H9 (cell line): Measurements from ENCODE around the gene SETD7. TPM values are rescaled to one million over a fixed set of nuclear protein-coding genes. Genes with fewer than 3 reads are reported as not detected.

ENCODE experiments used
- DNase-seq: peaks from one replicate; pipeline ENCODE4 v3.0.0-alpha.2; 2017
- H2AFZ ChIP-seq: one replicate; pipeline ENCODE4 v1.6.1; 2013; ENCODE audit warnings: mild to moderate bottlenecking, low read length, control low read depth, moderate library complexity
- H2AK5ac ChIP-seq: 2 replicates; pipeline ENCODE4 v1.6.1; 2013; ENCODE audit warnings: low read length, control low read depth, mixed read lengths; ENCODE audit not compliant: insufficient read length
- H2BK120ac ChIP-seq: one replicate; pipeline ENCODE4 v1.6.1; 2013; ENCODE audit warnings: low read depth, mild to moderate bottlenecking, low read length, control low read depth, inconsistent platforms; ENCODE audit not compliant: poor library complexity, severe bottlenecking
- H2BK12ac ChIP-seq: 2 replicates; pipeline ENCODE4 v1.6.1; 2013; ENCODE audit warnings: low read length, control low read depth, mixed read lengths, low read depth; ENCODE audit not compliant: insufficient read length
- H2BK15ac ChIP-seq: 2 replicates; pipeline ENCODE4 v1.6.1; 2013; ENCODE audit warnings: low read depth, low read length, control low read depth
- H2BK20ac ChIP-seq: one replicate; pipeline ENCODE4 v1.6.1; 2013; ENCODE audit warnings: low read depth, mild to moderate bottlenecking, low read length, control low read depth, inconsistent platforms; ENCODE audit not compliant: poor library complexity, severe bottlenecking
- H2BK5ac ChIP-seq: 2 replicates; pipeline ENCODE4 v1.6.1; 2013; ENCODE audit warnings: low read length, control low read depth, mixed read lengths; ENCODE audit not compliant: insufficient read length
- H3K14ac ChIP-seq: 2 replicates; pipeline ENCODE4 v1.6.1; 2013; ENCODE audit warnings: low read length, control low read depth; ENCODE audit not compliant: insufficient read depth
- H3K18ac ChIP-seq: 2 replicates; pipeline ENCODE4 v1.6.1; 2013; ENCODE audit warnings: low read depth, mild to moderate bottlenecking, mixed read lengths, low read length, control low read depth; ENCODE audit not compliant: insufficient read length
- H3K23ac ChIP-seq: 2 replicates; pipeline ENCODE4 v1.6.1; 2013; ENCODE audit warnings: low read length, control low read depth, mixed read lengths, low read depth; ENCODE audit not compliant: insufficient read length
- H3K23me2 ChIP-seq: 2 replicates; pipeline ENCODE4 v1.6.1; 2013; ENCODE audit warnings: low read depth, mild to moderate bottlenecking, mixed read lengths, low read length, control low read depth; ENCODE audit not compliant: insufficient read length, poor library complexity, severe bottlenecking
- H3K27ac ChIP-seq: 2 replicates; pipeline ENCODE4 v1.5.1; 2013; ENCODE audit warnings: low read length, control low read depth, mixed read lengths, low read depth; ENCODE audit not compliant: insufficient read length
- H3K27me3 ChIP-seq: 2 replicates; pipeline ENCODE4 v1.6.1; 2013; ENCODE audit warnings: low read length, control low read depth, inconsistent platforms; ENCODE audit not compliant: insufficient read depth
- H3K4ac ChIP-seq: 2 replicates; pipeline ENCODE4 v1.6.1; 2013; ENCODE audit warnings: low read depth, mild to moderate bottlenecking, control low read depth, inconsistent platforms, low read length, moderate library complexity
- H3K4me1 ChIP-seq: 2 replicates; pipeline ENCODE4 v1.6.1; 2013; ENCODE audit warnings: low read length, control low read depth, inconsistent platforms; ENCODE audit not compliant: insufficient read depth
- H3K4me2 ChIP-seq: 2 replicates; pipeline ENCODE4 v1.6.1; 2013; ENCODE audit warnings: low read length, control low read depth, mixed read lengths; ENCODE audit not compliant: insufficient read length, insufficient read depth
- H3K56ac ChIP-seq: 2 replicates; pipeline ENCODE4 v1.6.1; 2013; ENCODE audit warnings: low read depth, mild to moderate bottlenecking, mixed read lengths, low read length, control low read depth; ENCODE audit not compliant: insufficient read length
- H3K79me1 ChIP-seq: 2 replicates; pipeline ENCODE4 v1.6.1; 2013; ENCODE audit warnings: low read depth, mild to moderate bottlenecking, moderate library complexity, low read length, control low read depth, inconsistent platforms; ENCODE audit not compliant: insufficient read depth, poor library complexity, severe bottlenecking
- H3K79me2 ChIP-seq: 2 replicates; pipeline ENCODE4 v1.6.1; 2013; ENCODE audit warnings: low read length, control low read depth, inconsistent platforms; ENCODE audit not compliant: insufficient read depth
- H3K9ac ChIP-seq: 2 replicates; pipeline ENCODE4 v1.6.1; 2013; ENCODE audit warnings: low read length, control low read depth, mixed read lengths; ENCODE audit not compliant: insufficient read length; ENCODE audit errors: extremely low read depth
- H3K9me3 ChIP-seq: one replicate; pipeline ENCODE4 v1.6.1; 2013; ENCODE audit warnings: low read depth, low read length, inconsistent platforms; ENCODE audit not compliant: control insufficient read depth
- H3T11ph ChIP-seq: one replicate; pipeline ENCODE4 v1.6.1; 2013; ENCODE audit warnings: mild to moderate bottlenecking, low read length, control low read depth, inconsistent platforms
- H4K20me1 ChIP-seq: one replicate; pipeline ENCODE4 v1.6.1; 2013; ENCODE audit not compliant: control insufficient read depth, insufficient read length, insufficient read depth
- H4K5ac ChIP-seq: 2 replicates; pipeline ENCODE4 v1.6.1; 2013; ENCODE audit warnings: low read depth, mild to moderate bottlenecking, mixed read lengths, low read length, control low read depth; ENCODE audit not compliant: insufficient read length
- H4K8ac ChIP-seq: replicated peaks from 2 replicates; pipeline ENCODE4 v1.6.1; 2013; ENCODE audit warnings: low read length, control low read depth, mixed read lengths, low read depth; ENCODE audit not compliant: insufficient read length
- H4K91ac ChIP-seq: 2 replicates; pipeline ENCODE4 v1.6.1; 2013; ENCODE audit warnings: low read depth, mild to moderate bottlenecking, moderate library complexity, mixed read lengths, low read length, control low read depth; ENCODE audit not compliant: insufficient read length
- H3K27ac Mint-ChIP-seq, 3 experiments: 2 replicates in 2 of 3; 3 replicates in 1 of 3; pipeline ENCODE4 v1.8.0; 2020 to 2021; ENCODE audit warnings: mixed read lengths in 3 of 3, mild to moderate bottlenecking in 1 of 3, moderate library complexity in 1 of 3
- H3K27me3 Mint-ChIP-seq: 2 replicates; pipeline ENCODE4 v1.8.0; 2021; ENCODE audit warnings: low read depth, mild to moderate bottlenecking, moderate library complexity, mixed read lengths
- H3K36me3 Mint-ChIP-seq, 3 experiments: 2 replicates in 2 of 3; 3 replicates in 1 of 3; pipeline ENCODE4 v1.8.0; 2020 to 2021; ENCODE audit warnings: low read depth in 3 of 3, mixed read lengths in 3 of 3; ENCODE audit not compliant: insufficient read depth in 1 of 3
- H3K4me1 Mint-ChIP-seq, 2 experiments: 2 replicates each; pipeline ENCODE4 v1.8.0; 2020; ENCODE audit warnings: mixed read lengths in 2 of 2
- H3K4me3 Mint-ChIP-seq, 2 experiments: 2 replicates in 1 of 2; 3 replicates in 1 of 2; pipeline ENCODE4 v1.8.0; 2020 to 2021; ENCODE audit warnings: mild to moderate bottlenecking in 2 of 2, mixed read lengths in 2 of 2, moderate library complexity in 1 of 2
- H3K9me3 Mint-ChIP-seq, 2 experiments: 2 replicates in 1 of 2; 3 replicates in 1 of 2; pipeline ENCODE4 v1.8.0; 2020; ENCODE audit warnings: mild to moderate bottlenecking in 2 of 2, mixed read lengths in 2 of 2, moderate library complexity in 1 of 2
- WGBS: extraction: QIAGEN DNeasy Blood & Tissue Kit; methylation state at CpG from one replicate; pipeline ENCODE4 v1.1.7; 2013; ENCODE audit warnings: missing lambda C conversion rate, low lambda C conversion rate, mixed read lengths; ENCODE audit not compliant: insufficient read length; ENCODE audit errors: extremely low coverage; 5-methylcytosine and 5-hydroxymethylcytosine counted together
- total RNA-seq: library from RNA; stranded (reverse); gene quantifications from 2 replicates; pipeline ENCODE4 v1.2.1, GENCODE V29; 2021
- TF ChIP-seq, protein P1 (sequence below): fragments of 200-600 bp; sonication (generic); conservative IDR thresholded peaks from 3 replicates; pipeline ENCODE4 v1.8.0; 2021; ENCODE audit warnings: antibody characterized with exemption, mild to moderate bottlenecking

Gene SETD7
- total RNA-seq, 1 experiment from 2014 or later, result 1.5 TPM

GRCh38 chr4:139587446-139587845 is 31.4 kb upstream of the SETD7 start:
- no peak overlapping the region for H3K27ac ChIP-seq
- TF ChIP-seq, protein P1, sequence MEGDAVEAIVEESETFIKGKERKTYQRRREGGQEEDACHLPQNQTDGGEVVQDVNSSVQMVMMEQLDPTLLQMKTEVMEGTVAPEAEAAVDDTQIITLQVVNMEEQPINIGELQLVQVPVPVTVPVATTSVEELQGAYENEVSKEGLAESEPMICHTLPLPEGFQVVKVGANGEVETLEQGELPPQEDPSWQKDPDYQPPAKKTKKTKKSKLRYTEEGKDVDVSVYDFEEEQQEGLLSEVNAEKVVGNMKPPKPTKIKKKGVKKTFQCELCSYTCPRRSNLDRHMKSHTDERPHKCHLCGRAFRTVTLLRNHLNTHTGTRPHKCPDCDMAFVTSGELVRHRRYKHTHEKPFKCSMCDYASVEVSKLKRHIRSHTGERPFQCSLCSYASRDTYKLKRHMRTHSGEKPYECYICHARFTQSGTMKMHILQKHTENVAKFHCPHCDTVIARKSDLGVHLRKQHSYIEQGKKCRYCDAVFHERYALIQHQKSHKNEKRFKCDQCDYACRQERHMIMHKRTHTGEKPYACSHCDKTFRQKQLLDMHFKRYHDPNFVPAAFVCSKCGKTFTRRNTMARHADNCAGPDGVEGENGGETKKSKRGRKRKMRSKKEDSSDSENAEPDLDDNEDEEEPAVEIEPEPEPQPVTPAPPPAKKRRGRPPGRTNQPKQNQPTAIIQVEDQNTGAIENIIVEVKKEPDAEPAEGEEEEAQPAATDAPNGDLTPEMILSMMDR, result no peak
- no peak overlapping the region for H3K4me2 ChIP-seq
- H3K27me3 ChIP-seq, result no peaks in the 10 kb centered on the region
- H3K27me3 Mint-ChIP-seq, result peaks cover 30% of the 10 kb centered on the region
- H3K79me1 ChIP-seq, result no peaks in the 10 kb centered on the region
- H3K9me3 ChIP-seq, result no peaks in the 10 kb centered on the region
- no peak overlapping the region for H2BK20ac ChIP-seq
- no peaks in the 10 kb centered on the region for H3K4me1 ChIP-seq
- H3K4ac ChIP-seq, result no peak overlapping the region
- no peak overlapping the region for H3K18ac ChIP-seq
- H2BK5ac ChIP-seq, result no peak overlapping the region
- no peaks in the 10 kb centered on the region for H3K36me3 Mint-ChIP-seq
- no peaks in the 10 kb centered on the region for H3K4me1 Mint-ChIP-seq
- no peak overlapping the region for H3K27ac Mint-ChIP-seq
- no peaks in the 10 kb centered on the region for H3K79me2 ChIP-seq
- no peak overlapping the region for H2BK12ac ChIP-seq
- no peak overlapping the region for H3K9ac ChIP-seq
- no CpG with 5 or more reads among the region's 4 CpGs for WGBS
- no peak overlapping the region for H3T11ph ChIP-seq
- H4K91ac ChIP-seq, result no peak overlapping the region
- H4K8ac ChIP-seq, result no peak overlapping the region
- H4K20me1 ChIP-seq, result no peaks in the 10 kb centered on the region
- no peak for DNase-seq
- no peaks in the 10 kb centered on the region; a peak in 1 of 5 replicates for H3K9me3 Mint-ChIP-seq
- H3K23me2 ChIP-seq, result no peaks in the 10 kb centered on the region
- H3K14ac ChIP-seq, result no peak overlapping the region
- H2AFZ ChIP-seq, result no peak overlapping the region
- no peak overlapping the region for H4K5ac ChIP-seq
- H2AK5ac ChIP-seq, result no peak overlapping the region
- H2BK15ac ChIP-seq, result no peak overlapping the region
- no peak overlapping the region for H2BK120ac ChIP-seq
- H3K56ac ChIP-seq, result no peak overlapping the region
- no peak overlapping the region for H3K4me3 Mint-ChIP-seq
- no peak overlapping the region for H3K23ac ChIP-seq
